ENCODE data around the gene OR8J1. TPM values are rescaled to one million over a fixed set of nuclear protein-coding genes. Genes with fewer than 3 reads are reported as not detected.

Gene OR8J1, protein sequence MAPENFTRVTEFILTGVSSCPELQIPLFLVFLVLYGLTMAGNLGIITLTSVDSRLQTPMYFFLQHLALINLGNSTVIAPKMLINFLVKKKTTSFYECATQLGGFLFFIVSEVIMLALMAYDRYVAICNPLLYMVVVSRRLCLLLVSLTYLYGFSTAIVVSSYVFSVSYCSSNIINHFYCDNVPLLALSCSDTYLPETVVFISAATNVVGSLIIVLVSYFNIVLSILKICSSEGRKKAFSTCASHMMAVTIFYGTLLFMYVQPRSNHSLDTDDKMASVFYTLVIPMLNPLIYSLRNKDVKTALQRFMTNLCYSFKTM
- total RNA-seq = not detected

DNA sequence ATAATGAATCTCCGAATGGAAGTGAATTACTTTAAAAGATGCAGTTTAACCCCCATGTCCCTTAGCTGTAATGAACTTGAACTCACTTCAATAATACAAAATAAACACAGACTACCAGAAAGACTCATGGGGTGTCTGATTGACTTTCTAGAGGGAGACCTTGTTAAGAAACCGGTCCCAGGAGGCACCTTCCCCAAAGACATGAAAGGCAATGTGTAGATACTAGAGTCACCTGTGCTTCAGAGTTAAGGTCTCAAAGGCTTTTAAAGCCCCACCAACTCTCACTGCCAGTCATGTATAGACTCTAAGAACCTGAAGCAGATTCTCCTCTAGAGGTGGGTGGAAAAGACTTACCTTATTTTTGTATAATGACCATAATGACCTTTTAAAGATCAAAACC is at the start of gene OR8J1:
TSS of gene OR8J1 (plus strand) at position 301 of the 400 bp plus-strand sequence. CDS start 5,956 bp downstream, outside the sequence.

DNA sequence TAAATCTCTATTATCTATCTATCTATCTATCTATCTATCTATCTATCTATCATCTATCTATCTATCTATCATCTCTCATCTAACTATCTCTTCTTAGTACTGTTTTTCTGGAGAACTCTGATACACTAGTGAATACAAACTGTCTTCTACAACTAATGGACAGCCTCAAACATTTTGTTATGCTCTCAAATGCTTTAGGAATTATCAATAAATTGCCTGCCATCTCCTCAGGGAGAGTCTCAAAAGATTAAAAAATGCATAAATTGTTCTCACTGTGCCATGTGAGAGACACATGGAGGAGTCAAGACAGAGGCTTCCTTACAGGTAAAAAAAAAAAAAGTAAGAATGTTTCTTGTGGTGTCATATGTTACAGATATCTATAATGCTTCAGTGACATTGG is 39.2 kb upstream of the OR8J1 start, which contains the start of gene OR8K3:
TSS of gene OR8K3 (plus strand) at position 301 of the 400 bp plus-strand sequence. CDS start 3,163 bp downstream, outside the sequence.

DNA sequence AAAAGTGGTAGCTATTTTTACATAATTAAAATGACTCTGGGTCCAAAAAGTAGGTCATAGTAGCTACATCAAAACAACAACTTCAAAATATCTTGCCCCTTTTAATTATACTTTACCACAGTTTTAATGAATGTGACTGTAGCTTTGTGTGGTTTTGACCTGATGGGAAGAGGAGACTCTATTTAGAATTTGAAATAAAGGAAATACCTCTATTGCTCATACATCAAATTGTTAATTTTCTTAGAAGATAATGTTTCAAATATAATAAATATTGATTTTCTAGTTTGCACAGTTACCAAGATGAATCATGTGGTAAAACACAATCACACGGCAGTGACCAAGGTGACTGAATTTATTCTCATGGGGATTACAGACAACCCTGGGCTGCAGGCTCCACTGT is 8.4 kb upstream of the OR8J1 start, which contains the start of gene OR8K1:
TSS of gene OR8K1 (plus strand) at position 301 of the 400 bp plus-strand sequence. CDS start at position 301, 0 bp downstream.

DNA sequence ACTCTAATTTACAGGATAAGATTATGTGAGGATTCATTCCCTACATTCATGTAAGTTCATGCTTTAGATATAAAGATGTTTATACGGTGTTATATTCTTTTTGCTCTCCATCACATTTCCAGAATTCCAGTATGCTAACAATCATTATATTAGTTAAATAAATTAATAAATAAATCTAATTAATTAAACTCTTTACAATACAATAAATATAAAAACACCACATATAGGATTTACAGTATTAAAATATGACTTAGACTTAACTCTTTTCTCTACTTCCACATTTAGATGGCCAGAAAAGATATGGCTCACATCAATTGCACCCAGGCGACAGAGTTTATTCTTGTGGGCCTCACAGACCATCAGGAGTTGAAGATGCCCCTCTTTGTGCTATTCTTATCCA is 21.2 kb downstream of the OR8J1 start, which contains the start of gene OR8U1:
TSS of gene OR8U1 (plus strand) at position 301 of the 400 bp plus-strand sequence. CDS start at position 301, 0 bp downstream.

Other genes starting within 250 kb of the OR8J1 start
- gene OR8H3, start 231.9 kb upstream of the OR8J1 start, total RNA-seq = not detected
- gene OR8J3, start 214.1 kb upstream of the OR8J1 start, total RNA-seq = not detected
- not detected for gene OR8K5, start 194.0 kb upstream of the OR8J1 start, total RNA-seq
- not detected for gene OR5J2, start 177.7 kb upstream of the OR8J1 start, total RNA-seq
- gene OR5T2, start 120.0 kb upstream of the OR8J1 start, total RNA-seq = not detected
- not detected for gene OR5T3, start 102.0 kb upstream of the OR8J1 start, total RNA-seq
- not detected for gene OR5T1, start 80.1 kb upstream of the OR8J1 start, total RNA-seq
- not detected for gene OR8H1, start 62.0 kb upstream of the OR8J1 start, total RNA-seq
- gene OR8K3, start 39.1 kb upstream of the OR8J1 start, total RNA-seq = not detected
- not detected for gene OR8K1, start 8.3 kb upstream of the OR8J1 start, total RNA-seq
- not detected for gene OR8U1, start 21.3 kb downstream of the OR8J1 start, total RNA-seq
- not detected for gene OR5AL1, start 58.4 kb downstream of the OR8J1 start, total RNA-seq
- gene OR5M3, start 119.1 kb downstream of the OR8J1 start, total RNA-seq = not detected
- gene OR5M8, start 137.1 kb downstream of the OR8J1 start, total RNA-seq = not detected
- gene OR5M11, start 189.0 kb downstream of the OR8J1 start, total RNA-seq = not detected
- not detected for gene OR5M10, start 223.4 kb downstream of the OR8J1 start, total RNA-seq

Measured in activated naive CD4-positive, alpha-beta T cell treated with anti-CD3 and anti-CD28 coated beads, Interleukin-2, amount 10 ng/mL, durations not matched to agents 5 hours and 36 hours (primary cell).